RWPE1 (cell line): ENCODE results near the gene FRAS1.
A peak's percentile ranks its signal among the peaks of the same experiment; 100 is the strongest.

Source experiments
- CTCF ChIA-PET: fragments of 350-600 bp; sonication (Branson Sonifier 250); formaldehyde crosslinking; extraction: SDS; loops from one replicate; lab custom pipeline; 2021; lab: Yijun Ruan, JAX
- POLR2A ChIA-PET: fragments of 400-600 bp; formaldehyde crosslinking; extraction: SDS; loops from one replicate; lab custom pipeline; 2020; ENCODE audit warnings: antibody characterized with exemption; ENCODE audit not compliant: low non-redundant PET; lab: Yijun Ruan, JAX
- DNase-seq: peaks from one replicate; pipeline ENCODE4 v3.0.0; 2012; ENCODE audit warnings: low spot score
- H3K27ac ChIP-seq: fragments of 450-650 bp; 2 replicates; pipeline ENCODE4 v1.5.1; 2017
- TF ChIP-seq, protein P1 (sequence below): fragments of 450-650 bp; conservative IDR thresholded peaks from 2 replicates; pipeline ENCODE4 v1.5.1; 2017; ENCODE audit warnings: low read depth, mild to moderate bottlenecking

Gene FRAS1

DNA sequence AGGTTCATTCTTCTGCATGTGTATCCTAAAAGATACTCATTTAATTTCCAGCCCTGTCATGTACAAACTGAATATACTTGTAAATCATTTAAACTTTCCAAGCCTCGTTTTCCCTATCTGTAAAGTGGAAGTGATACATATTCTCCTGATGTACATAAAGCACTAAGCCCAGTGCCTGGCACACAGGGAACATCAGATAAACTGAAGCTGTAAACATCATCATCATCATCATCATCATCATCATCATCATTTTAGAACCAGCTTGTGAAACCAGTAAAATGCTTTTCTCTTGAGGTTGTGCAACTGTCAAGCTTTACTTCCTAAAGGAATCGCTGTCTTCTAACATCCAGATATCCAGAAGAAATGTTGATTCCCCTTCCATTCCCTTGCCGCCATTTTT lies 411.1 kb downstream of the FRAS1 start:
- no peak overlapping the region for H3K27ac ChIP-seq
- DNase-seq = no peak
- ChIA-PET CTCF (no interaction called here), POLR2A (no interaction called here)
- TF ChIP-seq, protein P1, sequence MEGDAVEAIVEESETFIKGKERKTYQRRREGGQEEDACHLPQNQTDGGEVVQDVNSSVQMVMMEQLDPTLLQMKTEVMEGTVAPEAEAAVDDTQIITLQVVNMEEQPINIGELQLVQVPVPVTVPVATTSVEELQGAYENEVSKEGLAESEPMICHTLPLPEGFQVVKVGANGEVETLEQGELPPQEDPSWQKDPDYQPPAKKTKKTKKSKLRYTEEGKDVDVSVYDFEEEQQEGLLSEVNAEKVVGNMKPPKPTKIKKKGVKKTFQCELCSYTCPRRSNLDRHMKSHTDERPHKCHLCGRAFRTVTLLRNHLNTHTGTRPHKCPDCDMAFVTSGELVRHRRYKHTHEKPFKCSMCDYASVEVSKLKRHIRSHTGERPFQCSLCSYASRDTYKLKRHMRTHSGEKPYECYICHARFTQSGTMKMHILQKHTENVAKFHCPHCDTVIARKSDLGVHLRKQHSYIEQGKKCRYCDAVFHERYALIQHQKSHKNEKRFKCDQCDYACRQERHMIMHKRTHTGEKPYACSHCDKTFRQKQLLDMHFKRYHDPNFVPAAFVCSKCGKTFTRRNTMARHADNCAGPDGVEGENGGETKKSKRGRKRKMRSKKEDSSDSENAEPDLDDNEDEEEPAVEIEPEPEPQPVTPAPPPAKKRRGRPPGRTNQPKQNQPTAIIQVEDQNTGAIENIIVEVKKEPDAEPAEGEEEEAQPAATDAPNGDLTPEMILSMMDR = no peak

DNA sequence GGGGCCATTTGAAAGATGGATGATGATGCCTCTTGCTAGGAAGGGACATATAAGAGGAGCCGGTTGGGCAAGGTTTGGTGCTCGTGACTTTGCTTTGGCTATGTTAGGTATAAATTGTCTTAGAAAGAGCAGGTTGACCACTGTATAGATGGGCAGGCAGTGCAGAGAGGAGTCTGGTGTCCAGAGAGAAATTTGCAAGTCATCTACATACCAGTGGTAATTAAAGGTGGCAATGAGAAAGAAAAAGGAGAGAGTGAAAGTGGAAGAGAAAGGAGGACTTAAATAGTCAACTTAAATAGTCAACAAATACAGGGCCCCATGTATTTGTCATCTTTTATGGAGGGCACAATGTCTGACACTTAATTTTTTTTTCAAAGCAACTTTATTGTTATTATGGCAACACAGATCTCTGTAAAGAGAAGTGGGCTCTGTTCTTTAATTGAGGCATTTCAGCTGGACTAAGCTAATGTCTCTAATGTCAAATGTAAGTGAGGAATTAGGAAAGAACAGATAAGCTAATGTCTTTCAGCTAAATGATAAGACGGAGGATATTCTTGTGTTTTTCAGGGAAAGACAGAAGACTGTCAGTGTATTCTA lies 419.1 kb downstream of the FRAS1 start:
- POLR2A ChIA-PET = no interaction called here
- DNase-seq = no peak
- H3K27ac ChIP-seq = no peak overlapping the region
- CTCF ChIA-PET = no interaction called here
- TF ChIP-seq, protein P1 = no peak

DNA sequence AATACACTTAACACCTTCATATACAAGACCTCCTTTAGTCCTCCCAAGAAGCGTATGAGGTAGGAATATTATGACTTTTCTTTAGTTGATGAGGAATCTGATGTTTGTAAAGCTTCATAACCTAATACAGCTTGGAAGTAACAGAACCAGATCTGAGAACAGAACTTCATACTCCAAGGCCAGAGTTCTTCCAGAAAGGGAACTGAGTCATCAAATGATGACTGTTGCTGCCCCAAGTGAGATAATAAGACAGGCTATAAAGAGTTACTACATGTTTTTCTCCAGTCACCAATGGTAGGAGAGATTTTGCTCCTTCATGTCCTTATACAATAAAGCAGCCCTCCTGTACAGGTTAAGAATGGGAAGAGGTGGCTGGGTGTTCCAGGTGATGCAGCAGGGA lies 420.2 kb downstream of the FRAS1 start:
- POLR2A ChIA-PET = no interaction called here

DNA sequence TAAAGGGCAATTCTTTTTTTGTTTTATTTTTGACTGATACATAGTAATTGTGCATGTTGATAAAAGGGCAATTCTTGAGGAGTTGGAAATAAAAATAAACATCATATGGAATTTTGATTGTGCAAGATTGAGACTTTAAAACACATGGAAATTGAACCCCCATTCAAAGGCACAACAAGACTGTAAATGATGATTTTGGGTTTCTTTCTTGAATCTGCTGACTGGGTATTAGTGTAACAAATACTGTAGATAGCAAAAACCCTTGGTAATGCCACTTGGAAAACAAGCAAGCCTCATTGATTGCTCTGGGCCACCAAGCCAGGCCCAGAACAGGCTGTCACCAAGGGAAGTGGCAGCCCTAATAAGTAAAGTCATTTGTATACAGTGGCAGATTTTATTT lies 421.4 kb downstream of the FRAS1 start:
- ChIA-PET POLR2A (no interaction called here), CTCF (no interaction called here)
- no peak overlapping the region for H3K27ac ChIP-seq
- TF ChIP-seq, protein P1 = no peak
- no peak for DNase-seq

More for the DNA sequence above, 420.2 kb downstream of the FRAS1 start:
- H3K27ac ChIP-seq = no peak overlapping the region
- no peak for DNase-seq
- CTCF ChIA-PET = no interaction called here
- TF ChIP-seq, protein P1 = no peak

DNA sequence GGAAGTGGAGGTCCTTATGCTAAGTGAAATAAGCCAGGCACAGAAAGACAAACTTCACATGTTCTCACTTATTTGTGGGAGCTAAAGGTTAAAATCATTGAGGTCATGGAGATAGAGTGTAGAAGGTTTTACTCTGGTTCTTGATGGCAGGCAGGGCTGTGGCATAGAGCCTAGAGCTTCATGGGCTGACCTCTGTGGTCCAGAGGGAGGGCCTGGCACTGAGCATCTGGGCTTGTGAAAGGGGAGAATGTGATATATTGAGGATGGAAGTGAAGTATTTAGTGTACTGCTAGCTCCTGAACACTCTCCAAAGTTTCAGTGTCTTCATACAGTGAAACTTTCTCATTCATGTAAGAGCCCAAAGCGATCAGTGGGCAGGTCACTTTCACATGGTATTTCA lies 423.2 kb downstream of the FRAS1 start:
- TF ChIP-seq, protein P1 = no peak
- CTCF ChIA-PET = no interaction called here
- DNase-seq = no peak
- no peak overlapping the region for H3K27ac ChIP-seq
- POLR2A ChIA-PET = no interaction called here

DNA sequence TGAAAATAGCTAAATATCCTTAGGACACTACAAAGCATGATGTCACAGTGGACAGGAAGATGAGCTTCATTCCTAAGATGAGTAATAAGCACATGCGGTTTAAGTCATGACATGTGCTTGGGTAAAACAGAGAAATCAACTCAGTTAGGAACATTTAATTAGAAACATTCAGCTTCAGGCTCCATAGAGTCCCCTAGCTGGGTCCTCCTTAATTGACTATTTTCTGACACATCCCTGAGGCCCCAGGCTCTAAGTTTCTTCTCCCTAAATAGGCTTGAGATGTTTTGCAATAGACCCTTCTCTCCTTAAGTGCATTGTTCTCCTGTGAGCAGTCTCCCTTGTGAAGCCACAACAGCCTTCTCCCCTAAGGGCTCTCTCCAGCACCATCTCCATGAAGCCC lies 424.1 kb downstream of the FRAS1 start:
- TF ChIP-seq, protein P1 = no peak
- CTCF ChIA-PET = no interaction called here
- no peak overlapping the region for H3K27ac ChIP-seq
- POLR2A ChIA-PET = interaction anchor here (0.6 kb wide), 1 partner anchor 305 kb away, joined by 10 read pairs; no protein-coding TSS in a partner anchor
- DNase-seq = peak; percentile 42
